Stimulated activated CD4-positive, alpha-beta T cell treated with anti-CD3 and anti-CD28 coated beads, TNF-alpha, amount 100 ng/mL, for 1 hour (primary cell): Measurements from ENCODE around the gene PLS1.

Experiments
- DNase-seq, 3 donors: peaks; one replicate each; pipeline ENCODE4 v3.0.0-alpha.2; 2020; ENCODE audit warnings: low read depth in 3 of 3, low spot score in 1 of 3

The PLS1 gene

DNA sequence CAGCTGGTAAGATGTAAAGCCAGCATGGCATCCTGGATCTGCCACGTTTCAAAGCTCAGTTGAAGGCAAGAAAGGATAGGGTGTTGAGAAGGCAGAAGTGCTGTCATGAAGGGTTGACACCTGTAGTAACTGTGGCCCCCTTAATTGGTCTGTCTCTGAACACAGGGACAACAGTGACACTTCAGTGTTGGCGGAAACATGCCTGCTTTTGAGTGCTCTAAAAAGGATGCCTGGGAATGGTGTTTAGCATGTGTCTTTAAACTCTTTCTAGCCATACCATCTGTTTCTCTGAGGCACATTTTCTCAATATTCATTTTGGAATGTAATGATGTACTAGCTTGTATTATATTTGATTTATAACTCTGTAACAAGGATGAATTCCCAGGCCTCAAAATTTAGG is 42.1 kb downstream of the PLS1 start:
- DNase-seq = no peak

DNA sequence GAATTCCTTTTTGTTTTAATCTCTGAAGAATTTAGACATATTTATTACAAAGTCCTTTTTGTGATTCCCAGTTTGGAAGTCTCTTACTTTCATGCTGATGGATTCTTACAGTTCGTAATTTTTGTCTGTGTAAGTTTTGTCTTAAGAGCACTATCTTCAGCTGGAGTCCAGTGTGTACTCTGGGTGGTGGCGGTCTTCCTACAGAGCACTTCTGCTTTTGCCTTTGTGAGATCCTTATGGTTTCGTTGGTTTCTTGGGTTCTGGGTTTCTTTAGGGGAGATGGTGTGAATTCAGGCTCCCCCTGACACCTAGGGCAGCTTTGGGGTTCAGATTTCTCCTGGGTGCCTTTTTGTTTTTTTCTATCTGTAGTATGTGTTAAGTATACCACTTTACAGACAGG is 45.3 kb downstream of the PLS1 start:
- no peak for DNase-seq

- no peak for DNase-seq
Measured at GRCh38 chr3:142642956-142643355, 46.8 kb downstream of the PLS1 start.

DNA sequence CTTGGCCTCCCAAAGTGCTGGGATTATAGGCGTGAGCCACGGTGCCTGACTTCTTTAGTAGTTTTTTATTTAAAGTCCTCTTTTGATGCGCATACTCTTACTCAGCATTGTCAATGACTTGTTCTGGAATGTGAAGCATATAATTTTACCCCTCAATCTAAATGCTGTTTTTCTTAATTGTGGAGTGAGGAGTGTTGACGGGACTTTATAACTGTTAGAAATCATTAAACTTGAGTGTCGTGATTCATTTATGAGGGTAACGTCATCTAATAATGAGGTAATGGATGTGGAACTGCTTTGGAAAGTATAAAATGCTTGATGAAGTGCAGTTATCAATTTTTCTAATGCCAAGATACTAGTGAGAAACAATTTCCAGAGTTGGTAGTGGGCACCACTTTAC is 48.3 kb downstream of the PLS1 start:
- no peak for DNase-seq

DNA sequence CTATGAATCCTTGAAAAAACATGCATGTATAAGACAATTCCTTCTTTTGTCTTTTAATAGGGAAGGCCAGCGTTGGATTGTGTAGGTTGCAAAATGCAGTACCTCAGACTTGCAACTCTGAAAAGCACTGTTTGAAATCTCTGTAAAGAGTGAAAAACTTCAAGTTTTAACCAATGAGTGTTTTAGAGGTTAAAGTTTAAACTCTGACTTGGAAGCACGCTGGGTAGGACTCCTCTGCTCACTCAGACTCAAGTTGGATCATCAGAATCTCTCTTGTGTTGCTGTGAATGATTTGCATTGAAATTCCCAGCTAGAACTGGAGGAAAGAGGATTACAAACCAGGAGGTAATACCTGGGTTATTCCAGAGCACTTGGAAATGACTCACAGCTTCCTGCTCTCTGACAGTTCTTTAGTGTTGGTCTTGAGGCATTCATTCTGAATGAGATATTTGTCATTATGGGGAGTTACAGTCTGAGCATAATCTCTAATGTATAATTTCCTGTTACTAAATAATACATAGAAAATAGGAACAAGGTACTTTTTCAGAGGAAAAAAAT is 49.1 kb downstream of the PLS1 start:
- no peak for DNase-seq

GRCh38 chr3:142646020-142646785 is 50.0 kb downstream of the PLS1 start:
- no peak for DNase-seq

DNA sequence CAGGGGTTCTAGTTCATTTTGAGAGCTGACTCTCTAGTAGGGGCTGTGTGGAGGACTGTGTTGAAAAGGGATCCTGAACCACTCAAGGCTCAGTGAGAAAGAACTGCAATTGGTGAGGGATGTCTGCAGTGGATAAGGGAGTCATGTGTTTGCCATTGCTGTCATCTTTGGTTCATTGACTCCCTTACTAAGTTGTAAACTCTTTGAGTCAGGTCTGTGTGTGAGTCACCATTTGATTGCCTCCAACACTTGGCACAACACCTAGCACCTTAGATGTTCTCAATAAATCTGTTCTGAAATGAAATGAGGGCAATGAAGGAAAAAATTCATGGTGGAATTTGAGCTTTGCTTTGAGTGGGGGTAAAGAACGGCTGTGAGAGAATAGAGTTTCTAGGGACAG is 51.7 kb downstream of the PLS1 start:
- no peak for DNase-seq

GRCh38 chr3:142648950-142649349 is 52.8 kb downstream of the PLS1 start:
- DNase-seq = no peak

- no peak for DNase-seq
Measured at GRCh38 chr3:142650001-142650693, 54.0 kb downstream of the PLS1 start.

DNA sequence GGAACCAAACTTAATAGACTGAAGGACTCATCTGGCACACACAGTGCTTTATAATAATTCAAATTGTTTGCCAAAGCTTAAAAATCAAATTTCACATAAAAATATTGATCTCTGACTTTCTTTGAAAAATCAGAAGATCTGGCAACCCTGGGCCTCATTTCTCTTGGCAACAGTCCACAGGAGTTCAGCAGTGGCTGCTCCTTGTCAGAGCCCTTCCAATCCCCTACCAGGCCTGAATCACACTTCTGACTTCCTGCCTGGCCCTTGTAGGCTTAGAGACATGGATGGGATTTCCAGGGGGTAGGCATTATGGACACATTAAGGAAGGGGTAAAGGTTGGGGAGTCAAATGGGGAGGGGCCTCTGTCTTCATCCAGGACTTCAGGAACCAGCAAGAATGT is 55.5 kb downstream of the PLS1 start:
- no peak for DNase-seq

GRCh38 chr3:142652826-142653292 is 56.7 kb downstream of the PLS1 start:
- DNase-seq = no peak

GRCh38 chr3:142656575-142656974 is 60.4 kb downstream of the PLS1 start:
- DNase-seq = no peak

DNA sequence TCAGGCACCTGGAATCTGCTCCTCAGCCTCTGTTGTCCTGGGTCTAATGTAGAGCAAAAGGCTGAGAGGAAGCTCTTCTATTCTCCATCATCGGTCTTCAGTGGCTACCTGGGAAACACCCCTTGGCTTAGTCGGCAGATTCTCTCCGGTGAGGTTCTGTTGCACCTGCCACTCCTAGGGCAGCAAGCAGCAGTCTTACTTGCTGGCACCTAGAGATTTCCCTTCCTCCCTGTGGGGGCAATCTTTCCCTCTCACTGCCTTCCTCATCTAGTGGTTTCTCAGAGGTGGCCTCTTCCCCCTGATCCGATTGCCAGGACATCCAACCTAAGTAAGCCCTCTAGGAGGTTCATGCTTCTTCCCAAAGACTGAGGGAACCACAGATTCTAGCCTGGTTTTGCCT is 60.8 kb downstream of the PLS1 start:
- no peak for DNase-seq

- no peak for DNase-seq
Measured at GRCh38 chr3:142660383-142660782, 64.2 kb downstream of the PLS1 start.

- DNase-seq = no peak
Measured at GRCh38 chr3:142660893-142661292, 64.7 kb downstream of the PLS1 start.

DNA sequence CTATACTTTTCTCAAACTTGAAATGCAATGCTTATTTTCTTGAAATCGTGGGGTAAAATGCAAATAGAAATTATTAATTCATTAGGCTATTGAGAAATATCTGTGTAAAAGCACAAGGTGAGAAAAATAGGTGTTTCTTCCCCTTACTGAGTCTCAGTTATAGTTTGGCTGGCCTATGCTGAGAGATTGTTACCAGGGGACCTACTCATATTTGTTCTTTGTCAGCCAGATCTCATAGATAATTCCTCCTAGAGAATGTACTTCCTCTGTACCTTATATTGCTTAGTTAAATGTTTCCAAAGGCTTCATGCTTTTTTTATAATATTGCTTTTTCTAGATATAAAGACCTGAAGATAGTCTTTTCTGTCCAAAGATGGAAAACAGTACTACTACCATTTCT is 67.7 kb downstream of the PLS1 start:
- DNase-seq = no peak

GRCh38 chr3:142664311-142664710 is 68.1 kb downstream of the PLS1 start:
- no peak for DNase-seq

DNA sequence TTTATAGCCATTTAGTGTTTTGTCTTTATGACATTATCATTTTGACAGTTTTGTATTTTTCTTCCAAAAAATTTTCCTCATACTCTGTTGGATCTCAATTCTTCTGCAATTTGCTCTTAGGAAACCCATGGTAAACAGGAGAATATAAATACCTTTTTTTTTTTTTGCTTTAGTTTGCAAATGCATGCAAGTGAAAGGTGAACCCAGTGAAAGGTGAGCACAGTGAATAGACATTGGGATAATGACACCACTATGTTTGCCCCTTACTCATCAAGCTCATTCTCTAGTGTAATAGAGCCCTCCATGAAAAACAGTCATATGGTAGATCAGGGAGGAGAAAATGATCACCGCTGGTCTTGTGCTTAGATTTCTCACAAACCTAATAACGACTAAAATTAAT is 68.6 kb downstream of the PLS1 start:
- DNase-seq = no peak

GRCh38 chr3:142670120-142670519 is 73.9 kb downstream of the PLS1 start:
- no peak for DNase-seq

DNA sequence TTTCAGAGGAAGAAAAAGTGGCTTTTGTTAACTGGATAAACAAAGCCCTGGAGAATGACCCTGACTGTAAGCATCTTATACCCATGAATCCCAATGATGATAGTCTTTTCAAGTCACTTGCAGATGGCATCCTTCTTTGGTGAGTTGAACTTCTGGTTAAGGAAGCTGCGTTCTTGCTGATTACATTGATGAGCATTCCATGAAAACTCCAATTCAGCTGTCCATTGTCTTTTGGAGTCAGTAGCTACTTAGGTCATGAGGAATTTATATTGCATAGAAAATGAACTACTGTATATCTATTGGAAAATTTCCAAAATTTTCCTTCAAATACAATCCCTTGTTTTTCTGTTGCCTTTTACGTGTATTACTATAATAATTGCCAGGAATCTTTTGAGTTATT is 80.0 kb downstream of the PLS1 start:
- no peak for DNase-seq

GRCh38 chr3:142680710-142681109 is 84.5 kb downstream of the PLS1 start:
- no peak for DNase-seq

DNA sequence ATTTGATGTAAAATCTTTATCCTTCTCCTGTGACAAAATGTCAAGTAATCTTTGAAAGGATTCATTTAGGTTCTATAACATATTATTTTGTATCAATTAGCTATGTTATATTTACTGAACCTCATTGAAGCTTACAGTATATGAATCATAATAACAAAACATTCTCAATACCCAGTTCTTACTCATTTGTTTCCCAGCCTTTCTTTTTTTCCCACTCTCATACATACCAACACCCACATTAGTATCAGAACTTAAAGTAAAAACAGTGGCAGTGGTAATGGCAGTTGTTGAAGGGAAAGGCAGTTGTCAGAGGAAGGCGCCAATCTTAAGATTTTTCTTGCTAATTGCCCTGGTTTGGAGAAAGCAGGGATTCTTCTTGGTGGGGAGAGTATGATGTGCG is 94.4 kb downstream of the PLS1 start:
- no peak for DNase-seq
